Stimulated activated CD8-positive, alpha-beta memory T cell treated with anti-CD3 and anti-CD28 coated beads, Interleukin-15, amount 100 ng/mL, for 48 hours (primary cell): ENCODE measurements around the gene AAK1.
"Not testable (repeated sequence)": the region's sequence is repeated elsewhere in the genome, so short reads cannot be mapped to it uniquely, and the experiment has no call there.

Source experiments
- DNase-seq, 2 donors: peaks; one replicate each; pipeline ENCODE4 v3.0.0-alpha.2; 2020; ENCODE audit warnings: low read depth in 2 of 2

Gene AAK1

GRCh38 chr2:69600425-69600824 is 43.1 kb downstream of the AAK1 start:
- no peak for DNase-seq

GRCh38 chr2:69597843-69598610 is 45.5 kb downstream of the AAK1 start:
- DNase-seq = no peak

DNA sequence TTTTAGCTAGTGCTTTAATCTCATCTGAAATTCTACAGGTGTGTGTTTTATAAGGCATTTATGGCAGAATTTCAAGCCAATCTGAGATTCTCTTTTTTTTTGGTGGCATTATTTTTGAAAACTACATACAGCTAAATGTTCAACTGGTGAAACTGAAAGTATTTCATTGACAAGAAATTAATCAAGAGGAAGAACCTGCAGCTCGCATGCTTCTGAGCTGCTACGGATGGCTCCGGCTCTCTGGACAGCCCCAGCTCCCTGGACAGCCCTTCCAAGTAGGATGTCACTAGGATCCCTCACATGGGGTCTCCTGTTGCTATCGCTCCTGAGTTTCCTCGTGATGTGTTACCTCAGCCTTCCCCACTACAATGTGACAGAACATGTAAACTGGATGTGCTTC is 46.4 kb downstream of the AAK1 start:
- no peak for DNase-seq

- DNase-seq = no peak
Measured at GRCh38 chr2:69594341-69594740, 49.2 kb downstream of the AAK1 start.

DNA sequence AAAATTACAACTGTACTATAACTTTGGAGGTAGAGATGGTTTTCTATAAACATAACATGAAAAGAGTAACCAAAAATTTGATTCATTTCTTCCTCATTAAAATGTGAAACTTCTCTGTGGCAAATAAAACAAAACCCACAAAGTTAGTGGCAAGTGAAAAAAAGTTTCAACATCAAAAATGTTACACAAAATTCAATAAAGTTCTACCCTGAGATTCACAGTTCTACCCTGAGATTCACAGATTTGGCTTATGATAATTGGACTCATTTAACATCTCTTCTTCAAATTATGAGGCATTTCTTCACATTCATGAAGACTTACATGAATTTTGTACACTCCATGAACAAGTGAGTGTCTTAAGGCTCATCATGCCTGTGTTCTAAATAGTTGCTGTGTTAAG is 51.0 kb downstream of the AAK1 start:
- DNase-seq = no peak

DNA sequence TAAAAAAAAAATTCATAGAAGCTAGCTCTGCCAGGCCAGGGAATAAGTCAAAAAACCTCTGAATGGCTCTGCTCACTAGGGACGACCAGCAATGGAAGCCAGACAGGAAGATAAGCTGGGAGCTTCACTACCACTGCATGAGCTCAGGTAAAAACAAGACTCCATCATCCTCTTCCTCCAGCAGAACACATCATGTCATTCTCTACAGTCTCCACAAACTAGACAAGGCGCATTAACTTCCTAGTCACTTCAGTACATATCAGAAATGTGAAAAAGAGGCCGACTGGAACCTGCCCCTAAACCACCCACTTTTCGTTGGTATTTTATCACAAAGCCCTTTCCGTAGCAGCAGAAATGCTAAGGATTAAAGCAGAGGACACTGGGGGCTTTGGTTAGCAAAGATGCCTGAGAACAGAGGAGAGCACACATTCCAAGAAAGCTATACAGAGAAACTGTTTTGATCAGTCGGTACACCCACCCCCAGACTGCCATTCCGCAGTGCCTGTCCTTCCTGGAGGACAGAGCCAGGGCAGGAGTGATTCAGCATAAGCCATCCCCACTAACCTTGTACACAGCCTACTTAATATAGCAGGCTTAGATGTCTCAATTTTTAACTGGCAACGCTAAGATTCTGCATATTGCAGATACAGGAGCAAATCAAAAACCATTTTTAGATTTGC is 53.4 kb downstream of the AAK1 start:
- DNase-seq = no peak

GRCh38 chr2:69588945-69589344 is 54.6 kb downstream of the AAK1 start:
- DNase-seq = no peak

DNA sequence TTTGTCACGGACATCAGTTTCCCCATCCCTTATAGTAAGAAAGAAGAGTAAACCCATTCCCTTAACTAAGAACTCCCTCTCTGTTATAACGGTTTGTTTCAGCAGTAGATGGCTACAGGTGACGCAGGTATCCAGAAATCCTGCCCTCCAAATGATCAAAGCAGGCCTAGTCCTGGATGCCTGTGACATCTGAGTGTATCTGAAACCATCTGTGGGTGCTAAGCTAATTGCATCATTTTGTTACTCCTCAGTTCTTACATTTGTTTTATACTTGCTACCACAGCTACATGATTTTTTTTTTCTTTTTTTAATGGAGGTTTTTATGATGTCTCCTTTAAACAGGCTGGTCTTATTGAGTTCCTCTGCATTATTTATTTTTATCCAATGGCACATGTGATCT is 55.1 kb downstream of the AAK1 start:
- DNase-seq = no peak

- no peak for DNase-seq
Measured at GRCh38 chr2:69585855-69586555, 57.5 kb downstream of the AAK1 start.

DNA sequence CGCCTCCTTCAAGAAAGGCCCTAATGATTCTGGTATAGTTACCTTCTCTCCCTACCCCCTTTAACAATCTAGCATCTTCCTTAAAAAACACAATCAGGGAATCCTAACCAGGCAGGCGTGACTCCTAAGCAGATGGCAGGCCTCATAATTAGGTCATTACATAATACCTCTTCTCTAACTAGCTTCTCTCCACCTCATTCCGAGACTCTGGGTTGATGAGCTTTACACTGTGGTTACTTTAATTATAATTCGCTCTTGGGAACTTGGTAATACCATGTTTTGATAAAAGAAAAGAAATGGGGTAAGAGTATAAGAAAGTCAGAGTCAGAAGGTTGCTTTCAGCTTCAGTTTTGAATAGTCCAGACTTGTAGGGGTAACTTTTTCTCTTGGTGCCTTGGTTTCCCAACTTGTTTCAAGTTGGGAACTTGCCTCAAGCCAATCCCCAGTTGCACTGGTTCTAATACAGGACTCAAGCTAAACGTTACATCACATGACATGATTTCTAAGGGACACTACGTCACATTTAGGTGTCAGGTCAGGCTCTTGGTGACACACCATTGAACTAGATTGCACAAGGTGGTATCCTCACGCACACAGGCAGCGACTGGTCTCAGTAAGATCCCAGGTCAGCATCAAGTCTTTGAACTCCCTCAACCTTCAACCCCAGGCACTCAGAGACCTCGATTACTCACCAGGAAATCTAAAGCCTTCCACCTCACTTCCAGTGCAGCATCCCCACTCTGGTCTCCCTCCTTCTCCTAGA is 59.2 kb downstream of the AAK1 start:
- no peak for DNase-seq

GRCh38 chr2:69583321-69583833 is 60.2 kb downstream of the AAK1 start:
- no peak for DNase-seq

- DNase-seq = no peak
Measured at GRCh38 chr2:69582582-69583176, 60.9 kb downstream of the AAK1 start.

- no peak for DNase-seq
Measured at GRCh38 chr2:69581774-69582581, 61.6 kb downstream of the AAK1 start.

DNA sequence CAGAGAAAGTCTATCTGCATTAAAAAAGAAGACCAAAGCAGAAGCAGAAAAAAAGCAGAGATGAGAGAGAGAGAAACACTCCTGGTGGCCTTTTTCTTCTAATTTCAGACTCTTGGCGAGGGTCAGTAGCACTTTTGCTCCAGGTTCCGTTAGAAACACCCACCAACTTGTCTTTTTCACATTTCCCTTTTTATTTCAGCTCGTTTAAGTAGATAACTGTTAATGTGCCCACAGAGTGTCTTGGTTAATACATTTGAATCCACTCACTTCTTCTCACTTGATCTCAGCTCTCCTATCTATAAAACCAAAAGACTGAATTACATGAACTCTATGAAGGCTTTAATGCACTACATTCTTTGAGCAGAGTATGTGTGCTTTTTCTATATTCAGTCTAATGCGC is 63.1 kb downstream of the AAK1 start:
- no peak for DNase-seq

DNA sequence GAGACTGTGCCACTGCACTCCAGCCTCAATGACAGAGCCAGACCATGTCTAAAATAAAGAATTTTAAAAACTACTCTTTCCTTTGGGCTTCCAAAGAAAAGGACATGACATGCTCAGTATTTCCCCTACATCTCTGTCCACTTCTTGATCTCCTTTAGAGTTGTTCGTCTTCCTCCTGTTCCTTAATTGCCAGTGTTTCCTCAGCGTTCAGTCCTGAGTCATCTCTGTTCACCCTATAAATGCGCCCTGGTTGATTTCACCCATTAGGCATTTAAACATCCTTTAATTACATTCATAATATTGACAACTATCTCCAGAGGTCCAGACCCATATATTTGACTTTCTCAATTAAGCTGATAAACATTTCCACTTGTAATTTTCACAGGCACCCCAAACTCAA is 64.0 kb downstream of the AAK1 start:
- DNase-seq = no peak

GRCh38 chr2:69578198-69578540 is 65.4 kb downstream of the AAK1 start:
- no peak for DNase-seq

DNA sequence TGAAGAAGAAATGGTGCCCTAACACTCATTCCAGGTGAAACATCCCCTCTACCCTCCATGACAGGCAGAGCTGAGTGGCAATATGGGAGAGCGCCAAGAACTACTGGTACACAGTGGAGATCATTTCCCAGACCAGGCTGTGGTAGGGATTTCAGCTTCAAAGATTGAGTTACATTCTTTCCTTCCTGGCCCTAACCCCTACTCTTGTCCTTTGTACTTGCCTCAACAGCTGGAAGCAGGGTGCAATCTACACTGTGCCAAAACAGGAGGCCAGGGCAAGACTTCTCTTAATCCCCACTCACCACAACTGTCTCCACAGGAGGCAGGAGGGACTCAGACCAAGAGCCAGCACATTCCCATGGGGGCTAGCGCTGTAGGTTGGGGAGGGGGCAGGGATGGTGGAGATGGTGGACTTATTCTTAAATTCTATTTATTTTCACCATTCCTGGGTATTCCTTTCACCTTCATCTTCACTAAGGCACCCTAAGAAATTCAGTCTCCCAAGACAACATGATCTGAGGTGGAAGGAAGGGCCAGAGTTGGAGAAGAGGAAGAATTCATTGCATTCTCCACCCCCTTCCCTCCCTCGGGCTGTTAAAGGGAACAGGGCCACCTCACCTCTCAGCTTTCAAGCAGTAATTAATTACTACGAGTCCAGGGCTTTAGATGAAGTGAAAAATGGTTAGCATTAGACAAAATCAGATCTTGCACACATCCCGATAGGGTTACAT is 65.9 kb downstream of the AAK1 start:
- DNase-seq = no peak

DNA sequence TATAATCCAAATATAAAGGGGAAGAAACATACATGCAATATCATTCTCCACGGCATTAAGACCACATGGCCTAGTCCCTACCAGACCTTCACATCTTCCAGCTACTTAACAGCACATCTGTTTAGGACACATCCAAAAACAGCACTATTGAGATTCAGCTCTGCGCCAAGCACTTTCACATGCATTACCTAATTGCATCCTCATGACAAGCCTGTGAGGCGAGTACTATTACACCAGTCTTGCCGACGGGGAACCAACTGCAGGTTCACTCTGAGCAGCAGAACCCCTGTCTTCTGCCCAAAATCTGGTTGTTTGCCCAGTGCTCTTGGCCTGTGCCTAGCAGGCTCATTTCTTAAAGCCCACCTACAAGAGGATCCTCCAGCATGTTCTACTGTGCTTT is 66.7 kb downstream of the AAK1 start:
- no peak for DNase-seq

GRCh38 chr2:69575926-69576325 is 67.6 kb downstream of the AAK1 start:
- no peak for DNase-seq

- DNase-seq = not testable (repeated sequence)
Measured at GRCh38 chr2:69575371-69575770, 68.2 kb downstream of the AAK1 start.
